Measurements from ENCODE around the gene PIP5K1C.

The PIP5K1C gene

GRCh38 chr19:3622224-3622623, 78.0 kb downstream of the PIP5K1C start:
- no peak for DNase-seq

GRCh38 chr19:3621689-3622088, 78.6 kb downstream of the PIP5K1C start:
- DNase-seq = no peak

GRCh38 chr19:3620817-3621547, 79.3 kb downstream of the PIP5K1C start:
- DNase-seq = no peak

GRCh38 chr19:3620145-3620816, 80.0 kb downstream of the PIP5K1C start:
- no peak for DNase-seq

- no peak for DNase-seq
Observed at GRCh38 chr19:3619631-3620012, 80.6 kb downstream of the PIP5K1C start.

GRCh38 chr19:3618811-3619630, 81.2 kb downstream of the PIP5K1C start:
- DNase-seq = no peak

GRCh38 chr19:3618144-3618810, 82.0 kb downstream of the PIP5K1C start:
- no peak for DNase-seq

- DNase-seq = no peak
Observed at GRCh38 chr19:3617463-3617862, 82.8 kb downstream of the PIP5K1C start.

GRCh38 chr19:3615524-3616135, 84.6 kb downstream of the PIP5K1C start:
- DNase-seq = no peak

GRCh38 chr19:3614858-3615505, 85.3 kb downstream of the PIP5K1C start:
- DNase-seq = no peak

- DNase-seq = no peak
Observed at GRCh38 chr19:3613818-3614661, 86.2 kb downstream of the PIP5K1C start.

GRCh38 chr19:3612901-3613741, 87.1 kb downstream of the PIP5K1C start:
- no peak for DNase-seq

GRCh38 chr19:3612330-3612729, 87.9 kb downstream of the PIP5K1C start:
- no peak for DNase-seq

GRCh38 chr19:3611841-3612240, 88.4 kb downstream of the PIP5K1C start:
- no peak for DNase-seq

- DNase-seq = no peak
Observed at GRCh38 chr19:3610745-3611717, 89.2 kb downstream of the PIP5K1C start.

GRCh38 chr19:3609779-3610719, 90.2 kb downstream of the PIP5K1C start:
- DNase-seq = no peak

- no peak for DNase-seq
Observed at GRCh38 chr19:3608750-3609322, 91.4 kb downstream of the PIP5K1C start.

All from NCI-H146 (cell line).